HTR-8/SVneo (cell line): Measurements from ENCODE around the gene STXBP4.

Experiments used
- DNase-seq: peaks from one replicate; pipeline ENCODE4 v3.0.0; 2011; ENCODE audit warnings: low spot score, mixed read lengths; ENCODE audit not compliant: insufficient read length
- FAIRE-seq: peaks from 2 replicates; lab custom pipeline; 2011; peaks lifted over from hg19 to GRCh38; lab: Jason Lieb, UNC

STXBP4 gene

GRCh38 chr17:55202896-55203295 lies 234.3 kb downstream of the STXBP4 start:
- FAIRE-seq = no peak

GRCh38 chr17:55208078-55208812 lies 239.7 kb downstream of the STXBP4 start:
- FAIRE-seq (peak; percentile 20), DNase-seq (no peak)

More at GRCh38 chr17:55202896-55203295, 234.3 kb downstream of the STXBP4 start:
- DNase-seq = no peak

- DNase-seq (no peak), FAIRE-seq (no peak)
Measured at GRCh38 chr17:55210292-55210691, 241.7 kb downstream of the STXBP4 start.

- no peak for FAIRE-seq
- DNase-seq = no peak
Measured at GRCh38 chr17:55212880-55213279, 244.3 kb downstream of the STXBP4 start.

- FAIRE-seq (no peak), DNase-seq (no peak)
Measured at GRCh38 chr17:55215711-55216110, 247.1 kb downstream of the STXBP4 start.

GRCh38 chr17:55216888-55217287 lies 248.3 kb downstream of the STXBP4 start:
- no peak for FAIRE-seq

GRCh38 chr17:55219459-55219858 lies 250.9 kb downstream of the STXBP4 start:
- DNase-seq (no peak), FAIRE-seq (no peak)

More at GRCh38 chr17:55216888-55217287, 248.3 kb downstream of the STXBP4 start:
- DNase-seq = no peak

GRCh38 chr17:55219934-55220333 lies 251.4 kb downstream of the STXBP4 start:
- FAIRE-seq (no peak), DNase-seq (no peak)
